Activated gamma-delta T cell (primary cell): ENCODE results near the gene PRKAG1.

Source experiments
- DNase-seq: peaks from one replicate; lab custom pipeline; 2025; lab: John Stamatoyannopoulos, UW

Gene PRKAG1

DNA sequence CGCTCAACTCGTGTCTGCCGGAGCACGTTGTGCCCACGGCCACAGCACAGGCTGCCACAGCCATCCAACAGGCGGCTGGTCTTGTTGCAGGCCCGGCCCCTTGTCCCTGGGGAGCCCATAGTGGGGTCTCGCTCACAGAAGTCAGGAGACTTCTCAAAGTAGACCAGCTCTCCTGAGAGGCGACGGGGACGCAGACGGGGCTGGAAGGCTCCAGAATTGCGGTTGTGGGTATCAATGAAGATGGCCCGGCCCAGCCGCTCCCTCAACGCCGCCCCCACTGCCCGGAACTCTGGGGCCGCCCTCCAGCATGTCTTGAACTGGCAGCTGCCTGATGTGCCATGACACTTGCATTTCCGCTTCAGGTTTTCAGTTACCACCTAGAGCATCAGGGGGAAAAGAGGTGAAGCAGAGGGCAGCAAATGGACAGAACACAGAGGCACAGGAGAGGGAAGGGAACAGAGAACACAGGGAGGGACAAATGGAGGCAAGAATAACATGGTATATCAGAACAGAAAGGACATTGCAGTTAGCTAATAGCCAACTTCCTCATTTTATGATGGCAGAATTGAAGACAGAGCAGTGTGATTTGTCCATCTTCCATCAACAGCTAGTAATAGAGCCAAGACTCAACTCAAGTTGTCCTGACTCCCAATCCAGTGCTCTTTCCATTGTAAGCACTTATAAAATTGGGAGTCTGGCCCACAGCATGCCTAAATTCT is 52.2 kb downstream of the PRKAG1 start:
- no peak for DNase-seq

DNA sequence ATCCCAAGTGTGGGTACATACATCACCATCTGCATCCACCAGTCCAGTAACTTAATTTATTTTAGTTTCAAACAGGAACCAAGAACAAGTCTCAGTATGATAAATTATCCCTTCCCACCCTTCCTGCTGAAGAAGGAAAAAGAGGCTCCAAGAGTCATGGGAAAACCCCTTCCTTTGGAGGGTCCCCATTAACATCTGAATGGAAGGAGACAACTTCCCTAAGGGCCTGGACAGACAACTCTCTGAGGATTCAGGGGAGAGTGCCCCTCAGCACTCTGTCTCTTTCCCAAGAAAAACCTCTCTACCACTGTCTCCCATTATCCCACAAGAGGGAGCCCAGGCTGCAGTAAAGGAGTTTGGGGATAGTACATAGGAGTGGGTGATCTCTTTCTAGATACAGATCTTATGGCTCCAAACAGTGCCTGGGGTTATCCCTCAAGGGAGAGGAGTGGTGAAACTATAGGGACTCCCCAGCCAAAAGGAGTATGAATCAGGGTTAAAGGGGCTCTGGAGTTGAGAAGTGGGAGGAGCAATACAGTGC is 53.2 kb downstream of the PRKAG1 start:
- no peak for DNase-seq

DNA sequence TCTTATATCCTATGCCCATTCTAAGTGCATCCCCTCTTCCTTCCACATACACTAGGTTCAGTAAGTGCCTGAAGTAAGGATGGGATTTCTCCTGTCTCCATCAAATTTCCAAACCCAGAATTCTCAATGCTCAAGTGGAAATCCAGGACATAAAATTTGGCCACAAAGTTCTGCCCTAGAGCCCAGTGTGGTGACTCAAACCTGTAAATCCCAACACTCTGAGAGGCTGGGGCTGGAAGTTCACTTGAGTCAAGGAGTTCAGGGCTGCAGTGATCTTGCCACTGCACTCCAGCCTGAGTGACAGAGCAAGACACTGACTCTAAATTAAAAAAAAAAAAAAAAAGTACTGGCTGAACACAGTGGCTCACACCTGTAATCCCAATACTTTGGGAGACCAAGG is 56.8 kb downstream of the PRKAG1 start:
- no peak for DNase-seq

- DNase-seq: no peak
Observed at GRCh38 chr12:48961331-48961730, 57.2 kb downstream of the PRKAG1 start.

DNA sequence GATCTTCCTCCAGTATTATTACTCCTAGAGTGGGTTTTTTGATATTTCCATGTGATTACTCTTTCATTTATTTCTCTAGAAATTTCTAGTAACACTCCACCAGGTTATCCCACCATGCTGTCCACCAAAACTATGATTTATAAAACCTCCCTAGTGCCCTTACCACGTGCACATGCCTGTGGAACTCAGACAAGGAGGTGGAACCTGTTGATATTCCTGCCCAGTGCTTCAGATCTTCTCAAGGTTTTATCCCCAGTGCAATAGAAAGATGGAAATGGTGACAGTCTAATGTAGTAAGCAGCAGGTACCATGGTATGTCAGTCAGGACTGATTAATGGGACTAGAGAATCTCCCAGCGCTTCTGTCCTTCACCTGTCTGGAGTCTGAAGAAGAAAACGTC is 57.7 kb downstream of the PRKAG1 start:
- DNase-seq: no peak

DNA sequence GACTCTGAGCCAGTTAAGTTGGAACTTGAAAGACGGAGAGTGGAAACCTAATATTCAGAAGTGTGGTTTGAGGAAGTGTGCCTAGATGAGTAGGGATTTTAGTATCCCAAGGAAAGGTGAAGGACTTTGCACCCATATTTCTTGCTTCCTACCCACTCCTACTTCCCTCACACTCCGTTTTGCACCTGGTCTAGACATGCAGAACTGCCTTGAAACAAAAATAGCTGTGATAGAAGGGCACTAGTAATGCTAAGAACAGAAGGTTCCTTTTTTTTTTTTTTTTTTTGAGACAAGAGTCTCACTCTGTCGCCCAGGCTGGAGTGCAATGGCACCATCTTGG is 60.6 kb downstream of the PRKAG1 start:
- no peak for DNase-seq

DNA sequence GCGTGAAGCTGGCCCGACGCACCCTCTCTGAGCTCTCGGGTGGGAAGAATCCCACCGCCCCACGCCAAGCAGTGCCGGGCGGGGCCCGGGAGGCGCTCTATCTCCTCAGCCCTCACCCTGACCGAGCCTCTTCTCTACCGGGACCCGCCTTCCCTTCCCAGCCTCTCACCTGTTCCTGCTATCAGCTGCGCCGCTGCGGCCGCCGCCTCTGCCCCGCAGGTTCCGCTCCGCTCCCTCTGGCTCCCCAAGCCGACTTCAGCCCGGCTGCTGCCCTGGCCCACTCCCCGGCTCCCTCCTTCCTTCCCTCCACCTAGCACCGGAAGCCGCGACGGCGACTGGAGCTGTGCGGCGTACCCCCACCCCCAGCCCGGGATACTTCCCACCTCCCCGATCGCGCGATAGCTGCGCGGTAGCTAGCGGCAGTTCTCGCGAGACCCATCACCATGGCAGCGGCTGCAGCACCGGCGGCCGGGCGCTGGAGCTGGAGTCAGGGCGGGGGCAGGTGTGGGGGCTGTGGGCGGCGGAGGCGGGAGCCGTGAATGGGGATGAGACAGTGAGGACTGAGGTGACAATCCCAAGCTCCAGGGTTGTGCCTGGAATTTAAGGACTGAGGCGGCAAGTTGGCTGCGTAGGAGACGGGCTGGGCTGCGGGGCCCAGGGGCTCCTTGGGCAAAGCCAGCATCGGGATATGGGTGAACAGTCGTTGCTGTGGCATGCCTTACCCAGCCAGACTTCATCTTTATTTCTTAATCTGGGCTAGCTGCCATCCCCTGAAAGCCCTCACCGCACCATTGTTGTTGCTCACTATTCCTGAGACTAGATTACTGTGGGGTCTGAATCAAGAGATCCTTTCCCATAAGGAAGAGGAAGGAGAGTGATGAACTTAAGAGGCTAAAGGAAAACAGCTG is 61.2 kb downstream of the PRKAG1 start, which contains the start of gene ARF3:
Gene ARF3, minus strand, starts transcription at position 347 of the 908 bp plus-strand sequence. CDS start 16,392 bp downstream, outside the sequence.
- DNase-seq: peak; percentile 84

DNA sequence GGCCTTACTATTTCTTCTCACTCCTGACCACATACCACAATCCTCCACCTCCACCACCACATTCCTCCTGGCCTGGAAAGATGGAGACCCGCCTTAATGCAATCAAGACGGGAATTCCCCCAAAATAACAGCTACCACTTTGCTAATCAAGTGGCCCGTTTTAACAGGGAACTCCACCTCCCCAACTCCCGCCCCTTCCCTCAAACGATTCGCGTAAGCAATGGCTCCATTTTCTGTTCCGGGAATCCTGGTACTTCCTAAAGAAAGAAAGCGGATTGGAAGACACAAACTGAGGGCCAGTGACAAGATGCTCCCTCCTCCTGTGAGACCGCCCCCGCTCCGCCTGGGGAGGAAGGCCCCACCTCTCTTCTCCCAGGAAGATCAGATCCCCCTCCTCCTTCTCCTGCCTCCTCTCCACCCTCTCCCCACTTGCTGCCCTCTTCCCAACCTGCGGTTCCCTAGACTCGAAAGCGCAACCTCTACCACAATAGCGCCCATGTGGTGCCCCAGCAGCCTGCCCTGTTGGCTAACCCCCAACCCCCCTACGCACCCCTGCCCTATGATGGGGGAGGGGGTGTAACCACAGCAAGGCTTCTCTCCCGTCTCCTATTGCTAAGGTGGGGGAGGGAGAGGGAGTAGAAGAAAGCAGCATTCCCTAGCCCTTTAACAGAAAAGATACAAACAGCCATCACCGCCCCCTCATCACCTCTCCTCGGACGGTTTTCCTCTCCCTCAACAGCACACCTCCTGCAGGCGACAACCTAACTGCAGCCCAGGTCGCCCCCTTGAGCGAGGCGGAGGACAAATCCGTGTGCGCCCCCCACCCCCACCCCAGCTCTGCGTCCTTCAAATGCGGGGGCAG is 62.1 kb downstream of the PRKAG1 start:
- no peak for DNase-seq

DNA sequence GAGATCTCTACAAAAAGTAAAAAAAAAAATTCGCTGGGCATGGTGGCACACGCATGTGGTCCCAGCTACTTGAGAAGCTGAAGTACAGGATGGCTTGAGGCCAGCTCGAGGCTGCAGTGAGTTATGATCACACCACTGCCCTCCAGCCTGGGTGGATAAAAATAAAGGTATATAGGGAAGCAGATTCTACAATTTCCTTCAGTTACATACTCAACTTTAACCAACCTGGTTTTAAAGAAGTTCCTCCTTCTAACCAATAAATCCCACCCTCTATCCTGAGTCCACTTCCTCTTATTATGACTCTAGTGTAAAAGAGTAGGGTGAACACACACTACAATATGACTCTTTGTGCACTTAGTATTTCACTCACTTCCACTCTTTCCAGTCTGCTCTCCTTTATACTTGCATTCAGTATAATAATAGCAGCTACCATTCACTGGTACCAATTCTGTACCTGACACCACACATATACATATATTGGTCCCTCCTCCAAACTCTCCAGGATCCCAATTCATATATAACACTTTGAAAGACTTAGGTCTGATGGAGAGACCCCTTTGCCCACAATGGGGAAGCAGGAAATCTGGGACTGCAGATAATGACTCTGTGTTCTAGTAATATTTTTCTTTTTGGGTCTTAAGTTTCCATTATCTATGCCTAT is 63.6 kb downstream of the PRKAG1 start:
- DNase-seq: no peak

GRCh38 chr12:48954061-48954460 is 64.5 kb downstream of the PRKAG1 start:
- no peak for DNase-seq

- DNase-seq: no peak
Observed at GRCh38 chr12:48952691-48953090, 65.9 kb downstream of the PRKAG1 start.
